Islet of Langerhans (tissue), 1 donor: ENCODE data around the gene COLEC12.

Source experiments
- FAIRE-seq: peaks from one replicate; lab custom pipeline; 2011; peaks lifted over from hg19 to GRCh38; lab: Jason Lieb, UNC

COLEC12 gene

DNA sequence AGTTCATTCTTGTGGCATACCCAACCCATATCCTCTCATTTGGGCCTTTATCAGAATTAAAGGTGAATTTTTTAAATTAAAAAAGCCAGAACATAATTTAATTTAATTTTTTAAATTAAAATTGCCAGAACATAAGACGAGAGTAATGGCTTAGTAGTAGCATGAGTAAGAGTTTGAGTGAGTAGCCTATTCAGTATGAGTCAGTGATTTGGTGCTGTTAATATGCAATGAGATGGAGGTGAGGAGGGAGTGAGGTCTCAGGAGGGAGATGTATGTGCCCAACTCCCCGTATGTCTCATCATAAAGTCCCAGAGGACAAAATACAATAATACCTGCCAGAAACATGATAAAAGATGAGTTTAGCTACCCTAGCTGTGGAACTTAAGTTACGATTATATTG, 117.4 kb downstream of the COLEC12 start:
- no peak for FAIRE-seq

- no peak for FAIRE-seq
Measured at GRCh38 chr18:382423-382984, 118.0 kb downstream of the COLEC12 start.

GRCh38 chr18:379681-380330, 120.7 kb downstream of the COLEC12 start:
- no peak for FAIRE-seq

DNA sequence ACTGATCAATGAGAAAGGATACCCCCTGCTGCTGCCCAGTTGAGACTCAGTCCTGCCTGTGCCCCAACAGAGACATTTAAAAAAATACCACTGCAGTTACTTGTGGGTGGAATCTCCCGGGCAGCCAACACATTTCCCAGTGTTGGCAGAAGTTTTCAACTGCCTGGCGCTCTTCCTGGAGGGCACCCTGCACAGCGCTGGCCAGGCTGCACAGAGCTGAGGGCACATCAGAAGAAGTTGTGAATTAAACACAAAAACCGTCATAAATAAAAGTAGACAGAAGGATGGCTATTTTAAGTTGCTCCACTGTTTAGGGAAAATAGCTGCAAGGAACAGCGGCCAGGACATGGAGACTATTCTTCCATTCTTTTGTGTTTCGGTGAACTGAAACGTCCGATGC, 122.4 kb downstream of the COLEC12 start:
- FAIRE-seq: no peak

GRCh38 chr18:377088-377487, 123.4 kb downstream of the COLEC12 start:
- no peak for FAIRE-seq

GRCh38 chr18:376311-376710, 124.2 kb downstream of the COLEC12 start:
- no peak for FAIRE-seq

- FAIRE-seq: no peak
Measured at GRCh38 chr18:374721-375168, 125.8 kb downstream of the COLEC12 start.

DNA sequence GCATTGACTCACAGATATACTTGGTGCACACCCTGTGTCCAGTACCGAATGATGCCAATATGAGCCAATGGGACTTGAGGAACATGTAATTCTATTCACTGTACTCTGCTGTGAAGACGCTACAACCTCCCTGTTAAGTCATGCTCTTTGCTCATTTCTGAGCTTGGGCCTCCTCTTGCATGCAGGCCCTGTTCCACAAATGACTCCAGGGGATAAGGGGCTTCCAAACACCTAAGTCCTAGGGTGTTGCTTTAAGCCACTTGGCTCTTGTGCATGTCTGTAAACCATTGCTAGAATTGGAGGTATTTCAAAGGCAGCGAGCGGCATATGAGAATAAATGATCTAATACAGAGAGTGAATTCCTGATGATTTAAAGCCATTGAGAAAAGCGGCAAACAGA, 126.7 kb downstream of the COLEC12 start:
- FAIRE-seq: no peak

- FAIRE-seq: no peak
Measured at GRCh38 chr18:371609-371982, 128.9 kb downstream of the COLEC12 start.

- FAIRE-seq: no peak
Measured at GRCh38 chr18:370751-371608, 129.5 kb downstream of the COLEC12 start.

DNA sequence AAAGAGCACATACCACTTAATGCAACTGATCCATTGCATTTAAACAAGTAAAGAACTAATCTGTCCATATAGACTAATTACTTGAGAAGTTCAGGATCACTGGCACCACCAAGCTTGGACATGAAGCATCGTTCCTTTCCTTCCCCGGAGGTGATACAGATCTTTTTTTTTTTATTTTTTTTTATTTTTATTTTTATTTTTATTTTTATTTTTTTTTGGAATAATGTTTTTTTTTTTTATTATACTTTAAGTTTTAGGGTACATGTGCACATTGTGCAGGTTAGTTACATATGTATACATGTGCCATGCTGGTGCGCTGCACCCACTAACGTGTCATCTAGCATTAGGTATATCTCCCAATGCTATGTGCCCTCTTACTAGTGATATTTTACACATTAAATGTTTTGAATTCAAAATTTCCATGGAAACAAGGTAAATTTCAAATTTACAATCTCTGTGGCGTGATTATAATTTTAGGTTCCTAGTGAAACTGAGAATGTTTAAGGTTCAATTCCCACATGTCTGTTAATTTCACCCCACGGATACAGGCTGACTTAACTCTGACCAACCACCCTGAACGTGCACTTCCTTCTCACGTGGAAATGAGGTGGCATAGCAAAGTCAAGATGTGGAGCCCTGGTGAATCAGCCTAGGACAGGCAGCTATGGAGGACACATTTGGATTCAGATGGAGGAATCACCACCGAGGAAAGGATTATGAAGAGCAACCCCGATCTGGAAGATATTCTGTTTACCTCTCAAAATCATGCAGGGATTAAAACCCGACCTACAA, 131.1 kb downstream of the COLEC12 start:
- FAIRE-seq: no peak

GRCh38 chr18:366466-367061, 133.9 kb downstream of the COLEC12 start:
- no peak for FAIRE-seq

- FAIRE-seq: no peak
Measured at GRCh38 chr18:365651-366050, 134.8 kb downstream of the COLEC12 start.

DNA sequence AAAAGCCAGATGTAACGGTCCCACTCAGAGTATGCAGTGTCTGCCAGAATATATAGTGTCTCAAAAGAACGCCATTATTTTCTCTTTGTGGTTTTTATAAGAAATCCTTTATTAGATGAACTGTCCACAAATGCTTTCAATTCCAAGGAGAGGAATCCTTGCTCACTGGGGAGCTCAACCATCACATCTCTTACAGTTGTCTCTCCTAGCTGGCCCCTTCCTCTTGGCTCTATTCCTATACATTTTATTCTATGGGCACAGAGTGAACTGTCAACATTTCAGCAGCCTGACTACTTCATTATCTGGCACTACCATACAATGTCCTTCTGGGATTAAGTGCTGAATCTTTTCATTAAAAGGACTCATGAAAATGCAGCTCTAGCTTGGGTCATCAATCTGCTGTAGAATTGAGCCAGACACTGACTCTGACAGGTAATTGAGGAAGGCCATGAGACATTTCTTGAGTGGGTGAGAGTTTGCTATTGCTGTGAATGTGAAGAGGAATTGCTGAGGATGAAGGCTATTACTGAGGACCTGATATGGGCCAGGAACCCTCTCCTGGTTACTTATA, 136.2 kb downstream of the COLEC12 start:
- no peak for FAIRE-seq

DNA sequence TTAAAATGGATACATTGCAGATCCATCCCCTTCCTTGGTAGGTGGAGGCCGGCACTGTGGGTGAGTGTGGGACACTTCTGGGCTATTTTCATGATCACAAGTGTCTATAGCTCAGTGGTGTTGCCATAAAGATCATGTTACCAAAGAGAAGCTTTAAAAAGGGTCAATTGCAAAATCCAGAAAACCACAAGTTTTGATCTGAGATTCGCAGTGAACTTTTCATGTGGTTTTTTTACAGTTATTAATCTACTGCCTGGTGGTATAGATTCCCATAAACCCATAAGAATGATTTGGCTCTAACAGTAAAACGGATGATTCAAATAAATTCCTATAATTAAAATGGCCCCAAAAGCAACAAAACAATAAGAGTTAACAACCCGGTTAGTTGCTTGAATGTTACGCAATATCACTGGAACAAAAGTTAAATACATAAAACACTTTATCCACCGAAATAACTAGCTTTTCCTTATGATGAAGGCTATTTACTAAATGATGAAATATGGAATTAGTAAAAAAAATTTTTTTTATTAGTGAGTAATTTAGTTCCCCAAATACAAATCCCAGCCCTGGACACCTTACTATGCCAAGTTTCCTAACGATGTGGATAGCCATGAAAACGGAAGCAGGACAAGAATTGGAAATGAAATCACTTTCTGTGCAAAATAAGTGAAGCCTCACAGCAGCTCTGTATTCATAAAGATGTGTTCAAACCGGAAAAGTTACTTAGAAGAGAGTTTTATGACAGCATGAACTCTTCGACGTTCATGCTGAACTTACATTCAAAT, 137.0 kb downstream of the COLEC12 start:
- FAIRE-seq: no peak

DNA sequence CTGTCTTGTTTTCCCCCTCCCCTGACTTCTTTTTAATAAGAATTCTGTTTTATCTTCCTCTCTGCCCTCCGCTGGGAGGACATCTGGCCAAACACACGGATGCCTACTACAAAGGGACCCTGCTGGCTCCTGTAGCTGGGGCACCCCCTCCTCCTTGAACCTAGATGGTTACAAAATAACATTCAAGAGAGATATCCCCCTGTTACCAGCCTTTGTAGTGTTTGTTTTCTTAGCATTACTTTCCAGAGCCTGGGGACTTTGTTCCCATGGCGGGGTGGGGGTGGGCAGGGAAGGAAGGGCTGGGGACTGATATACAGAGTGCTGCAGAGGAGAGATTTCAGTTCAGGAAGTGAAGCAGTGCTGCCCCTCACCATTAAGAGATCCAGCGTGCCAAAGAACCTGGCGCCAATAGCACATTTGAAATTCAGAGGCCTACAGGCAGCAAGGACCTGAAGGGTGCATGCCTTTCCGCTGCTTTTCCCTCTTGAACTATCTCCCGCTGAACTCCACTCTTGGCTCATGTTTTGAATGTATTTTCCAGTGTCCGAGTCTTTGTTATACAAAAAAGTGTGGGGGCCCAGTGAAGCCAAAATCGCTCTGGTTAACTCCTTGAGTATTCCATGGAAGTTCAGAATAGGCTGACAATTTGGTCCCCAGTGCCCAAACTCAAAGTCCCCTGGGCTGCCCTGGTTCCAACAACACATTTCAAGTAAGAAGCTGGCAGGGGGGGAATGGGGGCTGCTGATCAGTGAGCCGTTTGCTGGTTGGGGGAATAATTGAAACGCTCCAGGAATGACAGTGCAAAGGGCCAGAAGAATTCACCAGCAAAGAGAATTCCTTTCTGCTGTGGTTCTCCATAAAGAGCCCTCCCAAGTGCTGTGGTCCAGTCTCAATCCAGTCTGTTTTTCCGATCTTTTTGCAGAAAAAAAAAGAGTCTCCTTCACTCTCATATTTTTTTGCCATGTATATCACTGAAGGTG, 137.9 kb downstream of the COLEC12 start:
- no peak for FAIRE-seq

DNA sequence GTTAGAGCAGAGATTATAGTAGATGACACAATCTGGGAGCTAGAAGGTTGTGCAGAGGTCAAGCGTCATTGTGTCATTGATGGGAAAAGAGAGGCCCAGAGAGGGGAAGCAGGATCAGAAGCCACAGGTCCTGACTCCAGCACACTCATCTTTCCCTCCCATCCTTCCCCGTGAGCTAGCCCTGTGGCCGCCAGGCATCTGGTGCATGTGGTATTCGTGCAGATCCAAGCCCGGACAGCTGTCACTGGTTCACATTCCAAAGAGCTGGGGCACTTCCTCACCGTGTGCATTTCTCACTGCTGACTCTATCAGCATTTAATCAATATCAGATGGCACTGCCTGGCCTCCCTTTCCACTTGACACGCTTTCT, 138.6 kb downstream of the COLEC12 start:
- FAIRE-seq: no peak

GRCh38 chr18:361100-361732, 139.3 kb downstream of the COLEC12 start:
- no peak for FAIRE-seq

DNA sequence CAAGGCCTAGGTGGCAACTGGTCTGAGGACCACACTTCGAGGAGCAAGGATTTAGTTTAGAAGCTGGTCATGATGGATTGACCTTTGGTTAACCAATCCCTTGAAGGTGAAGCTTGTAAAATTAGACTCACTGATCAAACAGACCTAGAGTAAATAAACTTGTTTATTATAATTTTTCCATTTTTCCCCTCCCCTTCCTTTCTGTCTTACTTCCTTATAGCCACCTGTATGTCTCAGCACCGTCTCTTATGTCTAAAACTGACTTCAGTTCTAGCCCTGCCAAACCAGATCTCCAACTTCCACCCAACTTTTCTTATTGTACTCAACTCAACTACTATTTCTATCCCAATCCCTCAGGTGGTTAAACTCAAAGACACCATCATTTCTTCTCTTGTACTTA, 139.8 kb downstream of the COLEC12 start:
- FAIRE-seq: no peak
